ELF-1 (cell line): Measurements from ENCODE around the gene CRY1.

ENCODE experiments used
- DNase-seq: peaks from one replicate; pipeline ENCODE4 v3.0.0-alpha.2; 2016; ENCODE audit warnings: low read depth, low spot score

Gene CRY1

GRCh38 chr12:107093417-107094182 lies at the start of gene CRY1:
CRY1 (minus strand) TSS chr12:107093549; CDS start chr12:107092961, 588 bp downstream.
- DNase-seq: peak; percentile 98

DNA sequence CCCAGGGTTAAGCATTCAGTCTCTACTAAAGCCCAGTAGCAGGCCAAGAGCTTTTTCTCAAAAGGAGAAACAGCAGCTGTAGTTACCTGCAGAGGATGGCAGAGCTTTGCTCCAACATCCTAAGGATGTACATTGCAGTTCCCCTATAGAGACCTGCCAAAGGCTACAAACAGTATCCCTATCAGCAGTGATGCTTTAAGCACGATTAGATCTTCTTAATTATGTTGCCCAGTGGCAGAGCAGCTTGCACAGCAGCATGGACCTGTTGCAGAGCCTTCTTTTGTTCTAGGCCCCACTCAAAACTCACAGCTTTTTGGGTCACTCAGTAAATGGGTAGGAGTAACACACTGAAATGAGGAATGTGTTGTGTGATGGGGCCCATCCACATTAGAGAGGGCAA lies 46.4 kb upstream of the CRY1 start:
- DNase-seq: no peak

DNA sequence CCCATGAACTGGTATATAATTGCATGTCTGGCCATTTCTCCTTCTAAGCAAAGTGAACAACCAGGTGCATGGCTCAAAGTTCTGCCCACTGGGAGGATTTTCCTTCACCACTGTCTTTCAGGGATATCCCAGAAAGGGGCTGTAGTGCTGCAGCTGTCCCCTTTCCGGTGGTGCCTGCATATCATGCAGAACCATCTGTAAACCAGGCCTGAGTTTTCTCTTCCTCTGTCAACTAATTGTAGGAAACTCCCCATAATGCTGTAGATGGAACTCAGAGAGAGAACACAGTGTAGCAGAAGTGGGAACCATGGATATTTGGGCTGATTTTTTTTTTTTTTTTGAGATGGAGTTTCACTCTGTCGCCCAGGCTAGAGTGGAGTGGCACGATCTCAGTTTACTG lies 45.6 kb upstream of the CRY1 start:
- DNase-seq: no peak

GRCh38 chr12:107135177-107135576 lies 41.8 kb upstream of the CRY1 start:
- no peak for DNase-seq

GRCh38 chr12:107134558-107134957 lies 41.2 kb upstream of the CRY1 start:
- peak; percentile 57 for DNase-seq

DNA sequence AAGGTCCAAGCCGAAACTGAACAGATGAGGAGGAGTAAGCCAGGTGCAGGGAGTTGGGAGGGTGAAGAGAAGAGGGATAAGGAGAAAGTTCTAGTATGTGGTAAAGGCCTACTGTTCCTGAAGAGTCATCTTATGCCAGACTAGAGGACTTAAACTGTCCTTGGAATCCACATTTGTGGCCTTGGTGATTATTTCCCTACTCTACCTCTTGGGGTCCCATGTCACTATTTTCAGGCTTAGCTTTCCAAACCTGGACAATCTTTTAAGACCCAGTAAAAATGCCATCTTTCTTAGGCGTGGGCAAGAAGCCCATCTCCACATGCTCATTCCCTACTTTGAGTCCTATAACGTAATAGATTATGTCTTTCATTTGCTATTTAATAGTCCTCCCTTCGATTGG lies 40.1 kb upstream of the CRY1 start:
- no peak for DNase-seq

- peak; percentile 41 for DNase-seq
These were observed 38.7 kb upstream of the CRY1 start for GRCh38 chr12:107131832-107132616.

DNA sequence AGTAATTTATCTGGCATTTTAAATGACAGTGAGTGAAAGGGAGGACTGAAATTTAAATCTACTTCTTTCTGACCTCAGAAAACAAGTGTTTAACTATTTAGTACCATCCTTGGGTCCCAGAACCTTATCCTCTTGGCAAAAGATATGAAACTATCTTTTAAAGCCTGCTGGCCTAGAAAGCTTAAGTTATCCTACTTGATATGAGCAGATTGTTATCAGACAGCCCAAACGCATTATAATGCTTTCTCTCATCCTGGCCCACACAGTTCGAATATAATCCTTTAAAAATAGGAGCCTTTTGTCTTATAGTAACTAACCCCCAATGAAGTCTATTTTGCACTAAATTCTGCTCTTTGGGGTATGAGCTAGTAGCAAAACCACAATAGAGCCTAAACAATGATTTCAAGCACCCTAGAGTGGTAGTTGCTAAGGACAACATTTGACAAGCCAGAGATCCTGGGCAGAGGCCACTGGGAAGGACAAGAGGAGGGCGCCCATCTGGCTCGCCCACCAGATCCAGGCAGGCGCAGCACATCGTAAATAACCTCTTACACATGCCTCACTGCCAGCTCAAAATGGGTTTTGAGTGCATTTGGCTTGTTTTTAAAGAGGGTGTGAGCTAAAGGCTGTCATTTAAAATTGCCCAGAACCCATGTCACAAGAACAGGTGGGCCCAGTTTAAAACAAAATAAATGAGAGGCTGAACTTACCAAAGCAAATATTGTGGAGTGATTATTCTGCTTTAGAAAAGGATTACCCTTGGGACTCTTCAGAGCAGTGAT lies 37.7 kb upstream of the CRY1 start:
- no peak for DNase-seq

GRCh38 chr12:107129315-107129930 lies 36.1 kb upstream of the CRY1 start:
- DNase-seq: no peak

- no peak for DNase-seq
These were observed 34.4 kb upstream of the CRY1 start for GRCh38 chr12:107127482-107128430.

DNA sequence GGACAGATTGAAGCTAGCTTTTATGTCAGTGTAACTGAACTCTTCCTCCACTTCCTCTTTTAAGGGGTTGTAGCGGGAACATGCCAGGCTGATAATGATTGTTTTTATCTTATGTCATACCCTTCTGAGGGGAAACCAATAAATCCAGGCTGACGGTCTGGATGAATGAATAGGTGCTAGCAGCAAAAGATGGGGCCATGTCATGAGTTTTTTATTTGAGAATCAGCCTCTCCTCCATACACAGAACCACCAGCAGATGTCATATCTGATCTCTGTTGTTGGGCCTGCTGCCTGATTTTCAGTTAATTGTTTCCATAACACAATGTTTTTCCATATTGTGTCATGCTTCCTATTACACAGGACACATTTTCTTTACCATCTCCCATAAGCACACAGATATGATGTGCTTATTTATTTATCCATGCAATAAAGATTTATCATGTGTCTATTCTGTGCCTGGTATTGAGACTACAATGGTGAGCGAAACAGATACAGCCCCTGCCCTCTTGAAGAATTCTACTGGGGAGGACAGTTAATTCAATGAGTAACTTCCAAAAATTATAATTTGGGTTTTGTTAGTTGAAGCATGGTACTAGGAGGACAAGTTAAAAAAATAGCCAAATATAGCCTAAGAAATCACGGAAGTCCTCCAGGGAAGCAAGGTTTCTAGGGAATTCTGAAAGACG lies 33.6 kb upstream of the CRY1 start:
- no peak for DNase-seq

- no peak for DNase-seq
These were observed 32.5 kb upstream of the CRY1 start for GRCh38 chr12:107125833-107126232.

GRCh38 chr12:107122452-107122958 lies 29.2 kb upstream of the CRY1 start:
- no peak for DNase-seq

GRCh38 chr12:107119091-107119490 lies 25.7 kb upstream of the CRY1 start:
- no peak for DNase-seq

DNA sequence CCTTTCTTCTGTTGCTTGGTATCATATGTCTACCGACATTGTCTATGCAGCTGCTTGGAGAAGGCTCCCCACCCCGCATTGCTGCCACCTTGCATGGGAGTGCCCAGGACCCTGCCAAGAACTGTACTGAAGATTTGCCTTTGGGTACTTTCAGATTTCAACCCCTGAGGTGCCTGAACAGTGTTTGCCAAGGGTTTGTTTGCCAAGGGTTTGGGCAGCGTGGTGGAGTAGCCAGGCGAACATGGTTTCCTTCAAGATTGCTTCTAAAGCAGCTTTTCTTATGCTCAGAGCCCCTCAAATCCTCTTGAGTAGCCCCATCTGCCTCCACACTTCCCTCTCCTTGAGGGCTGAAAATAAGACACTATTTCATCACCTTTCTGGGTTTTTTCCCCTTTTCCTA lies 25.3 kb upstream of the CRY1 start:
- DNase-seq: no peak

DNA sequence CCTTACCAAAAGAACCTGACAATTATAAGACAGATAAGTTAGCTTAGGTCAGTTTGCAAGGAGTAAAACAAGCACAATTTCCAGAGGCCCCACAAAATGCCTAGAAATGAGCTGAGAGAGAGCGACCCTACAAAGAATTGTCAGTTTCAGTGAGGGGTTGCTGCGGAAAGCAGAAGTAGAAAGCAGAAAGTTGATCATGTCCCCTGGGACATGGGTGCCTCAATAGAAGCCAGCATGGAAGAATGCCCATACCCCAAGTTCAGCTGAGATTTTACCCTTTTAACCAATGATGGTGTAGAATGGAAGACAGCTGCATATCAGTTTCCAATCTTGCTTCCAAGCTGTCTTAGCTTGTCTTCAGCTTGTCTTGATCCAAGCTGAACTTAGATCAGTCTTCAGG lies 21.8 kb upstream of the CRY1 start:
- DNase-seq: no peak

- no peak for DNase-seq
These were observed 18.0 kb upstream of the CRY1 start for GRCh38 chr12:107111314-107111713.

DNA sequence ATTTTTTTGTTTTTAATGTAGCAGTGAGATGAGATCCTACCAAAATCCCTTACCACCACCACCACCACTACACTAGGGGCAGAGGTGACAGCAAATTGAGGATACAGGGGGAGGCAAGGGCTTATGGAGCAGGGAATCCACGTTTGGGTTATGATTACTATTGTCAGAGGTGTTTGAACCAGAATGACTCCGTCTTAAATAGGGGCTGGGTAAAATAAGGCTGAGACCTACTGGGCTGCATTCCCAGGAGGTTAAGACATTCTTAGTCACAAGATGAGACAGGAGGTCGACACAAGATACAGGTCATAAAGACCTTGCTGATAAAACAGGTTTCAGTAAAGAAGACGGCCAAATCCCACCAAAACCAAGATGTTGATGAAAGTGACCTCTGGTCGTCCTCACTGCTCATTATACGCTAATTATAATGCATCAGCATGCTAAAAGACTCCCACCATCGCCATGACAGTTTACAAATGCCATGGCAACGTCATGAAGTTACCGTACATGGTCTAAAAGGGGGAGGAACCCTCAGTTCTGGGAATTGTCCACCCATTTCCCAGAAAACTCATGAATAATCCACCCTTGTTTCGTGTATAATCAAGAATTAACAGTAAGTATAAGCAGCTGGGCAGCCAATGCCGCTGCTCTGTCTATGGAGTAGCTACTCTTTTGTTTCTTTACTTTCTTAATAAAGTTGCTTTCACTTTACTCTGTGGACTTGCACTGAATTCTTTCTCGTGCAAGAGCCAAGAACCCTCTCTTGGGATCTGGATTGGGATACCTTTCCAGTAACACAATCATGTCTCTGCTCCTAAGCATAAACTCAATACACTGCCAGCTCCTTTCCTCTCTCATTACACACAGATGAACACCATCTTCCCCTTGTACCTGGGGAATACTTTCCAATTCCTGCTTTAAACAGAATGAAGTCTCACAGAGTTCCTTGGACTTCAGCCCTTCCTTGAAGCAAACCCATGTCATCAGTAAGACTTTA lies 16.7 kb upstream of the CRY1 start:
- no peak for DNase-seq
